H9 (cell line): Measurements from ENCODE around the gene CLEC1B. TPM values are rescaled to one million over a fixed set of nuclear protein-coding genes. Genes with fewer than 3 reads are reported as not detected.

Experiments
- DNase-seq: peaks from one replicate; pipeline ENCODE4 v3.0.0-alpha.2; 2017
- H2AFZ ChIP-seq: one replicate; pipeline ENCODE4 v1.6.1; 2013; ENCODE audit warnings: mild to moderate bottlenecking, low read length, control low read depth, moderate library complexity
- H2AK5ac ChIP-seq: 2 replicates; pipeline ENCODE4 v1.6.1; 2013; ENCODE audit warnings: low read length, control low read depth, mixed read lengths; ENCODE audit not compliant: insufficient read length
- H2BK120ac ChIP-seq: one replicate; pipeline ENCODE4 v1.6.1; 2013; ENCODE audit warnings: low read depth, mild to moderate bottlenecking, low read length, control low read depth, inconsistent platforms; ENCODE audit not compliant: poor library complexity, severe bottlenecking
- H2BK12ac ChIP-seq: 2 replicates; pipeline ENCODE4 v1.6.1; 2013; ENCODE audit warnings: low read length, control low read depth, mixed read lengths, low read depth; ENCODE audit not compliant: insufficient read length
- H2BK15ac ChIP-seq: 2 replicates; pipeline ENCODE4 v1.6.1; 2013; ENCODE audit warnings: low read depth, low read length, control low read depth
- H2BK20ac ChIP-seq: one replicate; pipeline ENCODE4 v1.6.1; 2013; ENCODE audit warnings: low read depth, mild to moderate bottlenecking, low read length, control low read depth, inconsistent platforms; ENCODE audit not compliant: poor library complexity, severe bottlenecking
- H2BK5ac ChIP-seq: 2 replicates; pipeline ENCODE4 v1.6.1; 2013; ENCODE audit warnings: low read length, control low read depth, mixed read lengths; ENCODE audit not compliant: insufficient read length
- H3K14ac ChIP-seq: 2 replicates; pipeline ENCODE4 v1.6.1; 2013; ENCODE audit warnings: low read length, control low read depth; ENCODE audit not compliant: insufficient read depth
- H3K18ac ChIP-seq: 2 replicates; pipeline ENCODE4 v1.6.1; 2013; ENCODE audit warnings: low read depth, mild to moderate bottlenecking, mixed read lengths, low read length, control low read depth; ENCODE audit not compliant: insufficient read length
- H3K23ac ChIP-seq: 2 replicates; pipeline ENCODE4 v1.6.1; 2013; ENCODE audit warnings: low read length, control low read depth, mixed read lengths, low read depth; ENCODE audit not compliant: insufficient read length
- H3K23me2 ChIP-seq: 2 replicates; pipeline ENCODE4 v1.6.1; 2013; ENCODE audit warnings: low read depth, mild to moderate bottlenecking, mixed read lengths, low read length, control low read depth; ENCODE audit not compliant: insufficient read length, poor library complexity, severe bottlenecking
- H3K27ac ChIP-seq: 2 replicates; pipeline ENCODE4 v1.5.1; 2013; ENCODE audit warnings: low read length, control low read depth, mixed read lengths, low read depth; ENCODE audit not compliant: insufficient read length
- H3K27me3 ChIP-seq: 2 replicates; pipeline ENCODE4 v1.6.1; 2013; ENCODE audit warnings: low read length, control low read depth, inconsistent platforms; ENCODE audit not compliant: insufficient read depth
- H3K4ac ChIP-seq: 2 replicates; pipeline ENCODE4 v1.6.1; 2013; ENCODE audit warnings: low read depth, mild to moderate bottlenecking, control low read depth, inconsistent platforms, low read length, moderate library complexity
- H3K4me1 ChIP-seq: 2 replicates; pipeline ENCODE4 v1.6.1; 2013; ENCODE audit warnings: low read length, control low read depth, inconsistent platforms; ENCODE audit not compliant: insufficient read depth
- H3K4me2 ChIP-seq: 2 replicates; pipeline ENCODE4 v1.6.1; 2013; ENCODE audit warnings: low read length, control low read depth, mixed read lengths; ENCODE audit not compliant: insufficient read length, insufficient read depth
- H3K56ac ChIP-seq: 2 replicates; pipeline ENCODE4 v1.6.1; 2013; ENCODE audit warnings: low read depth, mild to moderate bottlenecking, mixed read lengths, low read length, control low read depth; ENCODE audit not compliant: insufficient read length
- H3K79me1 ChIP-seq: 2 replicates; pipeline ENCODE4 v1.6.1; 2013; ENCODE audit warnings: low read depth, mild to moderate bottlenecking, moderate library complexity, low read length, control low read depth, inconsistent platforms; ENCODE audit not compliant: insufficient read depth, poor library complexity, severe bottlenecking
- H3K79me2 ChIP-seq: 2 replicates; pipeline ENCODE4 v1.6.1; 2013; ENCODE audit warnings: low read length, control low read depth, inconsistent platforms; ENCODE audit not compliant: insufficient read depth
- H3K9ac ChIP-seq: 2 replicates; pipeline ENCODE4 v1.6.1; 2013; ENCODE audit warnings: low read length, control low read depth, mixed read lengths; ENCODE audit not compliant: insufficient read length; ENCODE audit errors: extremely low read depth
- H3K9me3 ChIP-seq: one replicate; pipeline ENCODE4 v1.6.1; 2013; ENCODE audit warnings: low read depth, low read length, inconsistent platforms; ENCODE audit not compliant: control insufficient read depth
- H3T11ph ChIP-seq: one replicate; pipeline ENCODE4 v1.6.1; 2013; ENCODE audit warnings: mild to moderate bottlenecking, low read length, control low read depth, inconsistent platforms
- H4K20me1 ChIP-seq: one replicate; pipeline ENCODE4 v1.6.1; 2013; ENCODE audit not compliant: control insufficient read depth, insufficient read length, insufficient read depth
- H4K5ac ChIP-seq: 2 replicates; pipeline ENCODE4 v1.6.1; 2013; ENCODE audit warnings: low read depth, mild to moderate bottlenecking, mixed read lengths, low read length, control low read depth; ENCODE audit not compliant: insufficient read length
- H4K8ac ChIP-seq: replicated peaks from 2 replicates; pipeline ENCODE4 v1.6.1; 2013; ENCODE audit warnings: low read length, control low read depth, mixed read lengths, low read depth; ENCODE audit not compliant: insufficient read length
- H4K91ac ChIP-seq: 2 replicates; pipeline ENCODE4 v1.6.1; 2013; ENCODE audit warnings: low read depth, mild to moderate bottlenecking, moderate library complexity, mixed read lengths, low read length, control low read depth; ENCODE audit not compliant: insufficient read length
- H3K27ac Mint-ChIP-seq, 3 experiments: 2 replicates in 2 of 3; 3 replicates in 1 of 3; pipeline ENCODE4 v1.8.0; 2020 to 2021; ENCODE audit warnings: mixed read lengths in 3 of 3, mild to moderate bottlenecking in 1 of 3, moderate library complexity in 1 of 3
- H3K27me3 Mint-ChIP-seq: 2 replicates; pipeline ENCODE4 v1.8.0; 2021; ENCODE audit warnings: low read depth, mild to moderate bottlenecking, moderate library complexity, mixed read lengths
- H3K36me3 Mint-ChIP-seq, 3 experiments: 2 replicates in 2 of 3; 3 replicates in 1 of 3; pipeline ENCODE4 v1.8.0; 2020 to 2021; ENCODE audit warnings: low read depth in 3 of 3, mixed read lengths in 3 of 3; ENCODE audit not compliant: insufficient read depth in 1 of 3
- H3K4me1 Mint-ChIP-seq, 2 experiments: 2 replicates each; pipeline ENCODE4 v1.8.0; 2020; ENCODE audit warnings: mixed read lengths in 2 of 2
- H3K4me3 Mint-ChIP-seq, 2 experiments: 2 replicates in 1 of 2; 3 replicates in 1 of 2; pipeline ENCODE4 v1.8.0; 2020 to 2021; ENCODE audit warnings: mild to moderate bottlenecking in 2 of 2, mixed read lengths in 2 of 2, moderate library complexity in 1 of 2
- H3K9me3 Mint-ChIP-seq, 2 experiments: 2 replicates in 1 of 2; 3 replicates in 1 of 2; pipeline ENCODE4 v1.8.0; 2020; ENCODE audit warnings: mild to moderate bottlenecking in 2 of 2, mixed read lengths in 2 of 2, moderate library complexity in 1 of 2
- CTCF ChIP-seq: fragments of 200-600 bp; sonication (generic); conservative IDR thresholded peaks from 3 replicates; pipeline ENCODE4 v1.8.0; 2021; ENCODE audit warnings: antibody characterized with exemption, mild to moderate bottlenecking
- whole genome bisulfite sequencing: extraction: QIAGEN DNeasy Blood & Tissue Kit; methylation state at CpG from one replicate; pipeline ENCODE4 v1.1.7; 2013; ENCODE audit warnings: missing lambda C conversion rate, low lambda C conversion rate, mixed read lengths; ENCODE audit not compliant: insufficient read length; ENCODE audit errors: extremely low coverage; 5-methylcytosine and 5-hydroxymethylcytosine counted together
- total RNA-seq: library from RNA; stranded (reverse); gene quantifications from 2 replicates; pipeline ENCODE4 v1.2.1, GENCODE V29; 2021

The CLEC1B gene
- total RNA-seq, 1 experiment from 2014 or later: not detected

- Histone ChIP-seq H3K79me1 (no peaks in the 10 kb centered on the region), H2AFZ (no peak overlapping the region), H3K9me3 (no peaks in the 10 kb centered on the region), H3K4me1 (no peaks in the 10 kb centered on the region), H4K8ac (no peak overlapping the region), H2BK5ac (no peak overlapping the region), H2BK12ac (no peak overlapping the region), H2BK20ac (no peak overlapping the region), H3K56ac (no peak overlapping the region), H3T11ph (no peak overlapping the region), H3K18ac (no peak overlapping the region), H4K20me1 (no peaks in the 10 kb centered on the region), H2AK5ac (no peak overlapping the region), H4K91ac (no peak overlapping the region), H3K23me2 (no peaks in the 10 kb centered on the region), H2BK15ac (no peak overlapping the region), H3K27ac (no peak overlapping the region), H3K4me2 (no peak overlapping the region), H4K5ac (no peak overlapping the region), H3K23ac (no peak overlapping the region), H3K79me2 (no peaks in the 10 kb centered on the region), H3K27me3 (no peaks in the 10 kb centered on the region), H3K14ac (no peak overlapping the region), H3K4ac (no peak overlapping the region), H2BK120ac (no peak overlapping the region), H3K9ac (no peak overlapping the region)
- Mint-ChIP-seq H3K4me1 (peaks cover 3 to 5% of the 10 kb centered on the region in 2 experiments; a peak in 3 of 4 replicates), H3K36me3 (no peaks in the 10 kb centered on the region; a peak in 1 of 7 replicates), H3K27ac (no peak overlapping the region), H3K27me3 (no peaks in the 10 kb centered on the region), H3K4me3 (no peak overlapping the region), H3K9me3 (0 out of 5 replicates have a peak, but pooled peaks cover 0 to 1% of the 10 kb centered on the region in 2 experiments)
- no CpG with 5 or more reads among the region's 2 CpGs for WGBS
- TF ChIP-seq CTCF: no peak
- no peak for DNase-seq
These were observed 54.5 kb downstream of the CLEC1B start for GRCh38 chr12:9944391-9944790.
